Measurements from ENCODE around the gene POPDC2. TPM values are rescaled to one million over a fixed set of nuclear protein-coding genes. Genes with fewer than 3 reads are reported as not detected.
"Not testable (repeated sequence)": the region's sequence is repeated elsewhere in the genome, so short reads cannot be mapped to it uniquely, and the experiment has no call there.

The POPDC2 gene
- total RNA-seq, 6 experiments from 2014 or later: 0.14 to 0.98 (median 0.70) TPM; not detected in 2

- peak; percentile 47 for DNase-seq
- Mint-ChIP-seq H3K27me3 (ENCODE audit: insufficient read depth) (peaks cover 12% of the 10 kb centered on the region), H3K4me3 (no peak overlapping the region), H3K4me1 (ENCODE audit: low read depth) (peaks cover 13% of the 10 kb centered on the region), H3K27ac (no peak overlapping the region), H3K9me3 (no peaks in the 10 kb centered on the region), H3K36me3 (ENCODE audit: low read depth) (no peaks in the 10 kb centered on the region)
- peak; percentile 76 for TF ChIP-seq CTCF (IDR thresholded peaks at IDR 0.05)
These were observed 20.9 kb upstream of the POPDC2 start for GRCh38 chr3:119681279-119681678.

- H3K27ac Mint-ChIP-seq: no peak overlapping the region
- H3K9me3 Mint-ChIP-seq: no peaks in the 10 kb centered on the region
- H3K4me3 Mint-ChIP-seq: no peak overlapping the region
- TF ChIP-seq CTCF (IDR thresholded peaks at IDR 0.05): no peak
- peaks cover 5% of the 10 kb centered on the region; the same call in 1 of the 2 replicates for H3K27me3 Mint-ChIP-seq (ENCODE audit: insufficient read depth)
- H3K4me1 Mint-ChIP-seq (ENCODE audit: low read depth): peaks cover 27% of the 10 kb centered on the region
- peaks cover 2% of the 10 kb centered on the region; the same call in 1 of the 2 replicates for H3K36me3 Mint-ChIP-seq (ENCODE audit: low read depth)
- DNase-seq: no peak
These were observed 19.5 kb upstream of the POPDC2 start for GRCh38 chr3:119679874-119680273.

GRCh38 chr3:119678209-119678608 is 17.8 kb upstream of the POPDC2 start:
- not testable (repeated sequence) for H3K36me3 Mint-ChIP-seq (ENCODE audit: low read depth); H3K9me3 Mint-ChIP-seq; H3K27ac Mint-ChIP-seq; H3K27me3 Mint-ChIP-seq (ENCODE audit: insufficient read depth); DNase-seq; H3K4me3 Mint-ChIP-seq
- peaks cover 28% of the 10 kb centered on the region for H3K4me1 Mint-ChIP-seq (ENCODE audit: low read depth)

- Mint-ChIP-seq H3K27ac (peak overlapping the region; percentile 94), H3K27me3 (ENCODE audit: insufficient read depth) (peaks cover 2% of the 10 kb centered on the region; the same call in 1 of the 2 replicates), H3K9me3 (no peaks in the 10 kb centered on the region), H3K4me3 (peak overlapping the region; percentile 97), H3K36me3 (ENCODE audit: low read depth) (peaks cover 4% of the 10 kb centered on the region; the same call in 1 of the 2 replicates), H3K4me1 (ENCODE audit: low read depth) (peaks cover 28% of the 10 kb centered on the region)
- no peak for TF ChIP-seq CTCF (IDR thresholded peaks at IDR 0.05)
- no peak for DNase-seq
These were observed 17.2 kb upstream of the POPDC2 start for GRCh38 chr3:119677641-119677934.

- peak within 1 kb of the TSS; percentile 94 for H3K27ac Mint-ChIP-seq
- peaks cover 4% of the 10 kb centered on the region; the same call in 1 of the 2 replicates for H3K36me3 Mint-ChIP-seq (ENCODE audit: low read depth)
- H3K4me3 Mint-ChIP-seq: peak within 1 kb of the TSS; percentile 97
- no peaks in the 10 kb centered on the region for H3K9me3 Mint-ChIP-seq
- H3K27me3 Mint-ChIP-seq (ENCODE audit: insufficient read depth): peaks cover 2% of the 10 kb centered on the region; the same call in 1 of the 2 replicates
- TF ChIP-seq CTCF (IDR thresholded peaks at IDR 0.05): no peak
- peaks cover 28% of the 10 kb centered on the region for H3K4me1 Mint-ChIP-seq (ENCODE audit: low read depth)
- DNase-seq: peak; percentile 96
These were observed 16.6 kb upstream of the POPDC2 start, which contains the start of gene COX17 for GRCh38 chr3:119676771-119677640. Gene COX17, minus strand, starts transcription at chr3:119677406. Its CDS starts 96 bp downstream, at chr3:119677310.

- H3K9me3 Mint-ChIP-seq: no peaks in the 10 kb centered on the region
- peak overlapping the region; percentile 97 for H3K4me3 Mint-ChIP-seq
- H3K27me3 Mint-ChIP-seq (ENCODE audit: insufficient read depth): peaks cover 2% of the 10 kb centered on the region; the same call in 1 of the 2 replicates
- TF ChIP-seq CTCF (IDR thresholded peaks at IDR 0.05): no peak
- peaks cover 9% of the 10 kb centered on the region; the same call in 1 of the 2 replicates for H3K36me3 Mint-ChIP-seq (ENCODE audit: low read depth)
- peaks cover 28% of the 10 kb centered on the region for H3K4me1 Mint-ChIP-seq (ENCODE audit: low read depth)
- peak overlapping the region; percentile 94 for H3K27ac Mint-ChIP-seq
- DNase-seq: no peak
These were observed 15.6 kb upstream of the POPDC2 start for GRCh38 chr3:119676020-119676419.

All from HFFc6 (cell line).